Keratinocyte (primary cell): ENCODE measurements around the gene GPC3. TPM values are rescaled to one million over a fixed set of nuclear protein-coding genes. Genes with fewer than 3 reads are reported as not detected.

Experiments used
- DNase-seq: peaks from one replicate; pipeline ENCODE4 v3.0.0-alpha.2; 2011; ENCODE audit warnings: low read depth, missing footprints, low spot score
- FAIRE-seq: peaks from 2 replicates; lab custom pipeline; 2011; peaks lifted over from hg19 to GRCh38; lab: Jason Lieb, UNC
- H2AFZ ChIP-seq: 2 replicates; pipeline ENCODE4 v1.6.0; 2012; ENCODE audit warnings: low read length, control low read depth, inconsistent platforms; ENCODE audit not compliant: control insufficient read depth
- H3K27ac ChIP-seq: 2 replicates; pipeline ENCODE4 v1.5.1; 2011; ENCODE audit warnings: low read length; ENCODE audit not compliant: control insufficient read depth, insufficient read depth
- H3K27me3 ChIP-seq: 3 replicates; pipeline ENCODE4 v1.6.0; 2011; ENCODE audit warnings: low read length; ENCODE audit not compliant: control insufficient read depth, insufficient read depth; ENCODE audit errors: extremely low read depth
- H3K36me3 ChIP-seq, 2 experiments: 2 replicates in 1 of 2; 3 replicates in 1 of 2; pipeline ENCODE4 v1.5.1; 2011; ENCODE audit warnings: low read length in 2 of 2, mild to moderate bottlenecking in 1 of 2; ENCODE audit not compliant: control insufficient read depth in 2 of 2, insufficient read depth in 2 of 2; ENCODE audit errors: extremely low read depth in 1 of 2
- H3K4me1 ChIP-seq: 3 replicates; pipeline ENCODE4 v1.5.1; 2011; ENCODE audit warnings: low read length; ENCODE audit not compliant: control insufficient read depth, insufficient read depth; ENCODE audit errors: extremely low read depth
- H3K4me2 ChIP-seq: 3 replicates; pipeline ENCODE4 v1.6.0; 2011; ENCODE audit warnings: low read depth, low read length; ENCODE audit not compliant: control insufficient read depth, insufficient read depth; ENCODE audit errors: extremely low read depth
- H3K4me3 ChIP-seq, 3 experiments: fragments of 200-600 bp in 1 of 3; sonication (generic) in 1 of 3; 2 replicates in 2 of 3; 3 replicates in 1 of 3; pipeline ENCODE4 v1.5.1; 2011 to 2016; ENCODE audit warnings: low read length in 3 of 3, mild to moderate bottlenecking in 3 of 3, control low read depth in 2 of 3, inconsistent platforms in 1 of 3, low read depth in 1 of 3, mixed read lengths in 1 of 3, mixed run types in 1 of 3, moderate library complexity in 1 of 3; ENCODE audit not compliant: control insufficient read depth in 2 of 3, insufficient read depth in 2 of 3; ENCODE audit errors: extremely low read depth in 1 of 3
- H3K79me2 ChIP-seq: 2 replicates; pipeline ENCODE4 v1.6.0; 2012; ENCODE audit warnings: low read length; ENCODE audit not compliant: control insufficient read depth, insufficient read depth
- H3K9ac ChIP-seq: 3 replicates; pipeline ENCODE4 v1.6.0; 2011; ENCODE audit warnings: low read length; ENCODE audit not compliant: control insufficient read depth, insufficient read depth; ENCODE audit errors: extremely low read depth
- H3K9me1 ChIP-seq: 3 replicates; pipeline ENCODE4 v1.6.0; 2011; ENCODE audit warnings: low read length; ENCODE audit not compliant: control insufficient read depth, insufficient read depth; ENCODE audit errors: extremely low read depth
- H3K9me3 ChIP-seq: 2 replicates; pipeline ENCODE4 v1.5.1; 2012; ENCODE audit warnings: low read depth, low read length; ENCODE audit not compliant: control insufficient read depth
- H4K20me1 ChIP-seq: 3 replicates; pipeline ENCODE4 v1.6.0; 2011; ENCODE audit warnings: low read length; ENCODE audit not compliant: control insufficient read depth, insufficient read depth; ENCODE audit errors: extremely low read depth
- EZH2 ChIP-seq: IDR thresholded peaks from one replicate; pipeline ENCODE4 v1.6.1; 2012; ENCODE audit warnings: inconsistent platforms, mild to moderate bottlenecking, low read length, moderate library complexity
- dilution Hi-C: fragments of 300-500 bp; cut with MboI; formaldehyde crosslinking; loops from one replicate; pipeline ENCODE4 v1.7.0; 2020; ENCODE audit warnings: low sequenced_read_pairs; ENCODE audit not compliant: extremely low pct_ligation_motif_present
- polyA plus RNA-seq, 5 experiments: library from polyadenylated mRNA; depleted of rRNA in 3 of 5; stranded (reverse) in 3 of 5; stranded (forward) in 1 of 5; unstranded in 1 of 5; fragments of >200 nt; gene quantifications; 1 replicate in 1 of 5; 2 replicates in 3 of 5; 3 replicates in 1 of 5; pipeline versions ENCODE4 v1.2.1 to v1.2.3, GENCODE V29; 2011 to 2012; ENCODE audit warnings: missing spikeins in 2 of 5, low read depth in 1 of 5, low replicate concordance in 1 of 5
- TF ChIP-seq, protein P1 (sequence below), 3 experiments: IDR thresholded peaks in 1 of 3; conservative IDR thresholded peaks in 1 of 3; optimal IDR thresholded peaks in 1 of 3; 2 replicates in 2 of 3; 3 replicates in 1 of 3; pipeline versions ENCODE3 to v1.5.1; 2011; ENCODE audit warnings: low read length in 3 of 3, mild to moderate bottlenecking in 3 of 3, moderate library complexity in 2 of 3, control low read depth in 1 of 3, inconsistent platforms in 1 of 3; ENCODE audit not compliant: insufficient read depth in 2 of 3; ENCODE audit errors: extremely low read depth in 1 of 3

GPC3 gene
- polyA plus RNA-seq, 1 donor (not counting 4 experiments of a cell fraction or from before 2014, with no cell fraction given), result 0.03 TPM

DNA sequence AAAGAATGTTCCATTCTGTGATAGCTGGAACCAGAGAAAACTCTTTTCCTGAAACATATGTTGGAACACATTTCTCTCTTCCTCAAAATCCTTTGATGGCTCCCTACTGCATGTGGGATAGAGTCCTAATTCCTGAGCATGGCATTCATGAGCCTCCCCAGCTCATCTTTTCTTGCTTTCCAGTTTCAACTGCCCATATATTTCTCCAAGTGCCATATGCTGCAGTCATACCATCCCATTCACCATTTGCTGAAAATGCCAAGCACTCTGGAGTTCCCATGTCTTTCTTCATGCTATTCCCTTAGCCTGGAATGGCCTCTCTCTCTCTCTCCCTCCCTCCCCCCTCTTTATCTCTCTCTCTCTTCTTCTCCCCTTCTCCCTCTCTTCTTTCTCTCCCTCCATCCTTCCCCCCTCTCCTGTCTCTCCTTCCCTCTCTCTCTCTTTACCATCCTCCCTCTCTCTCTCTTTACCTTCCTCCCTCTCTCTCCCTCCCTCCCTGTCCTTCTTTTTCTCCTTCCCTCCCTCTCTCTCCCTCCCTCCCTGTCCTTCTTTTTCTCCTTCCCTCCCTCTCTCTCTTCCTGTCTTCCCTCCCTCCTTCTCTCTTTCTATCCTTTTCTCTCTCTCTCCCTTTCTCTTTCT lies 436.0 kb downstream of the GPC3 start:
- no peaks in the 10 kb centered on the region for H3K4me1 ChIP-seq
- no peak overlapping the region for H3K4me3 ChIP-seq
- H3K27ac ChIP-seq, result no peak overlapping the region
- no peak overlapping the region for H3K9ac ChIP-seq
- no peaks in the 10 kb centered on the region for H3K9me1 ChIP-seq
- no peaks in the 10 kb centered on the region for H3K27me3 ChIP-seq
- no peaks in the 10 kb centered on the region for H3K36me3 ChIP-seq
- no peak overlapping the region for H3K4me2 ChIP-seq
- DNase-seq, result no peak
- H4K20me1 ChIP-seq, result no peaks in the 10 kb centered on the region
- no peaks in the 10 kb centered on the region for H3K79me2 ChIP-seq
- H2AFZ ChIP-seq, result no peak overlapping the region
- no peak for FAIRE-seq
- peaks cover under 1% of the 10 kb centered on the region for H3K9me3 ChIP-seq
- dilution Hi-C loops, result no loop called here
- TF ChIP-seq, protein P1, sequence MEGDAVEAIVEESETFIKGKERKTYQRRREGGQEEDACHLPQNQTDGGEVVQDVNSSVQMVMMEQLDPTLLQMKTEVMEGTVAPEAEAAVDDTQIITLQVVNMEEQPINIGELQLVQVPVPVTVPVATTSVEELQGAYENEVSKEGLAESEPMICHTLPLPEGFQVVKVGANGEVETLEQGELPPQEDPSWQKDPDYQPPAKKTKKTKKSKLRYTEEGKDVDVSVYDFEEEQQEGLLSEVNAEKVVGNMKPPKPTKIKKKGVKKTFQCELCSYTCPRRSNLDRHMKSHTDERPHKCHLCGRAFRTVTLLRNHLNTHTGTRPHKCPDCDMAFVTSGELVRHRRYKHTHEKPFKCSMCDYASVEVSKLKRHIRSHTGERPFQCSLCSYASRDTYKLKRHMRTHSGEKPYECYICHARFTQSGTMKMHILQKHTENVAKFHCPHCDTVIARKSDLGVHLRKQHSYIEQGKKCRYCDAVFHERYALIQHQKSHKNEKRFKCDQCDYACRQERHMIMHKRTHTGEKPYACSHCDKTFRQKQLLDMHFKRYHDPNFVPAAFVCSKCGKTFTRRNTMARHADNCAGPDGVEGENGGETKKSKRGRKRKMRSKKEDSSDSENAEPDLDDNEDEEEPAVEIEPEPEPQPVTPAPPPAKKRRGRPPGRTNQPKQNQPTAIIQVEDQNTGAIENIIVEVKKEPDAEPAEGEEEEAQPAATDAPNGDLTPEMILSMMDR (optimal IDR thresholded peaks at IDR 0.05 in 1 of 3, IDR thresholded peaks at IDR 0.05 in 1 of 3, conservative IDR thresholded peaks at IDR 0.05 in 1 of 3; ENCODE audit: extremely low read depth in 1 of 3, insufficient read depth in 2 of 3, low read length in 3 of 3), result no peak
- TF ChIP-seq EZH2, result no peak

DNA sequence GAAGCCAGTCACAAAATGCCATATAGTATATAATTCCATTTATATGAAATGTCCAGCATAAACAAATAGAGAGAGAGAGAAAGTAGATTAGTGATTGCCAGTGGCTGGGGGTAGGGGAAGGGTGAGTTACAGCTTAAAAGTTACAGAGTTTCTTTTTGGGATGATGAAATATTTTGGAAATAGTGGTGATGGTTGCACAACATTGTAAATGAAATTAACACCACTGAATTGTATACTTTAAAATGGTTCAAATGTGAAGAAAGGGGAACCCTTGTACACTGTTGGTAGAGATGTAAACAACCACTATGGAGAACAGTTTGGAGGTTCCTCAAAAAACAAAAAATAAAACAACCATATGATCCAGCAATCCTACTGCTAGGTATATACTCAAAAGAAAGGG lies 439.0 kb downstream of the GPC3 start:
- Histone ChIP-seq H4K20me1 (no peaks in the 10 kb centered on the region), H3K9me3 (no peaks in the 10 kb centered on the region), H3K4me3 (no peak overlapping the region), H3K4me2 (no peak overlapping the region), H3K27me3 (no peaks in the 10 kb centered on the region), H2AFZ (no peak overlapping the region), H3K27ac (no peak overlapping the region), H3K36me3 (no peaks in the 10 kb centered on the region), H3K9me1 (no peaks in the 10 kb centered on the region), H3K9ac (no peak overlapping the region), H3K4me1 (no peaks in the 10 kb centered on the region), H3K79me2 (no peaks in the 10 kb centered on the region)
- dilution Hi-C loops, result no loop called here
- no peak for TF ChIP-seq EZH2
- TF ChIP-seq, protein P1 (optimal IDR thresholded peaks at IDR 0.05 in 1 of 3, IDR thresholded peaks at IDR 0.05 in 1 of 3, conservative IDR thresholded peaks at IDR 0.05 in 1 of 3; ENCODE audit: extremely low read depth in 1 of 3, insufficient read depth in 2 of 3, low read length in 3 of 3), result no peak
- no peak for DNase-seq
- no peak for FAIRE-seq
